Measurements from ENCODE around the gene UMPS.

Gene UMPS

DNA sequence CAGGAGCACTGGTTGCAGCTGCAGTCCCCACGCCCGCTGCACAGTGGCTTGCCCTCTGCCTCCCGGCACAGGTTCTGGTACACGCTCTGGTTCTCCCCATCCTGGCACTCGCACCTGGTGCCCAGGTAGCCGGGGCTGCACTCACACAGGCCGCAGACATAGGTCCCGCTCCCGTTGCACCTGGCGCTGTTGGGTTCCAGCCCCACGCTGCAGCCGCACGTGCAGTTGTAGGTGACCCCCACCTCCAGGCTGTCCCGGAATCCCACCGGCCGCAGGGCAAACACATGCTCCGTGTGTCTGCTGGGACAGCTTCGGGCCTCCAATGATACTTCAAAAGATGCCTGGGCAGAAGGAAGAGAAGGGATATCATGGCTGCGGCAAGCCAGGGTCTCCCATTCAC is 66.2 kb downstream of the UMPS start:
- in situ Hi-C loops (cut with MboI; ENCODE audit: low sequenced_read_pairs), result no loop called here

DNA sequence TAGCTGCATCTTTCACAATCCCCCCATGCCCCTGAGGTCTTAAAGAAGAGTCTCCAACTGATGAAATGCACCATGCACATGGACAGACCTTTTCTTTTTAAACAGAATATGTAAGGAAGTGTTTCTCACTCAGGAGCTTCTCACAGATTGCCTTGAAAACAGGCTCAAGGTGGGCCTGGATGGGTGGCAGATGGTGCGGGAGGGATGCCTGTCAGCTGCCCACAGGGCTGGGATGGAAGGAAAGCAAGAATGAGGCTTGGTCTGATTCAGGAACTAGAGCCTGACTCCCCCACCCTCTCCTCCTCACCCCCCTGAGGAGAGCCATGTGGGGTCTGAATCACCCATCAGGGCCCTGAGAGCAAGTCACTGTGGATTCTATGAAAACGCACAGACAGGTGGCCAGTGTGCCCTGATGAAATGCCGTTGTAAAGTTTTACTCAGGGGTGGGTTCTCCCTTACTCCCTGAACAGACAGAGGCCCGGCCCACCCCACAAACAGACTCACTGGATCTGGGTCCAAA is 67.2 kb downstream of the UMPS start:
- in situ Hi-C loops (cut with MboI; ENCODE audit: low sequenced_read_pairs), result no loop called here

All from HL-60/S4 treated with phorbol 12-myristate 13-acetate at 8.2 ng/mL for 4 days and 3 days (cell line).